HuH-7 (cell line): ENCODE data around the gene TBC1D22A.
"Not testable (repeated sequence)": the region's sequence is repeated elsewhere in the genome, so short reads cannot be mapped to it uniquely, and the experiment has no call there.

Experiments used
- DNase-seq: peaks from one replicate; pipeline ENCODE4 v3.0.0; 2011; ENCODE audit warnings: low spot score

Gene TBC1D22A

DNA sequence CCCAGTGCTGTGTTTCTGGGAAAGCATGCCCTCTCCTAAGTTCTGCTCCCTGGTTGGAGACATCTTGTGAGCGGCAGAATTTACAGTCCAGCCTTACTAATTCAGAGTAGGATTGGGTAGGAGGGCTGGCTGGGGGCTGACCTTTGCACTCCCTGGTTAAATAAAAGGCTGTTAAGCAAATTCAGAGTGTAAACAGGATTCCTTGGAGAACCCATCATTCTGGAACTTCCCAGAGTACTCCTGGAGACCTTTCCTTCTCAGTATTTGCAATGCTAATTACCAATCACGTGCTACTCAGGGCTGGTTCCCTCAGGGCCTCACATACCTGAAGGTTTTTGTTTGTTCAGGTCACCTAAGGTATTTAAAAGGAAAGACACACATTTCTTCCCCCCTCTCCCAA lies 340.2 kb downstream of the TBC1D22A start:
- DNase-seq = peak; percentile 58

DNA sequence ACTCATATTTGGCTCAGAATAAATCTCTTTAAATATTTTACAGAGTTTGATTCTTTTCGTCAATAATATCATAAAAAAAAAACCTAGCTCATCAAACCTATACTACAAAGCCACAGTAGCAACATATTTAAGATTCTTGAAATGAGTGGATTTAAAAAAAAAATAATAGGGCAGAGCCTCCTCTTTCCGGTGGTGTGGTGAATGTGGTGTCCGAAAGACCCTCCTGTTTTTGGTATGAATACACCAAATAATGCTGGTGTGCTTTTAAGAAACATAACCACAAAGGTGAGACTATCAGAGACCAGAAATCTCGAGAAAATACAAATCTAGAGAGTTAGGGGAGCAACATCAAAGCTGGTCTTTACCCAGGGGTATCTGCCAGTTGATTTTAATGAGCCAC lies 342.6 kb downstream of the TBC1D22A start:
- no peak for DNase-seq

DNA sequence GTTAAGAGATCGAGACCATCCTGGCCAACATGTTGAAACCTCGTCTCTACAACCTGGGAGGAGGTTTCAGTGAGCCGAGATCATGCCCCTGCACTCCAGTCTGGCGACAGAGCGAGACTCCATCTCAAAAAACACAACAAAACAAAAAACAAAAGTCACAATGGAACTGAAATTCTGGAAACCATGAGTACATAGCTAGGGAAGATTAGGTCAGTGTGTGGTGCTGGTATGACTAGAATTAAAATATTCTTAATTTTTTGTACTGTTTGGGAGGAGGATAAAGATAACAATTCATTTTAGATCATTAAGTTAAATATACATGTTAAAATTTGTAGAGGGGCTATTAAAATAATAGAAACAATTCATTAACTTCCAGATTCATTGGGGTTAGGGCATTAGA lies 344.4 kb downstream of the TBC1D22A start:
- no peak for DNase-seq

DNA sequence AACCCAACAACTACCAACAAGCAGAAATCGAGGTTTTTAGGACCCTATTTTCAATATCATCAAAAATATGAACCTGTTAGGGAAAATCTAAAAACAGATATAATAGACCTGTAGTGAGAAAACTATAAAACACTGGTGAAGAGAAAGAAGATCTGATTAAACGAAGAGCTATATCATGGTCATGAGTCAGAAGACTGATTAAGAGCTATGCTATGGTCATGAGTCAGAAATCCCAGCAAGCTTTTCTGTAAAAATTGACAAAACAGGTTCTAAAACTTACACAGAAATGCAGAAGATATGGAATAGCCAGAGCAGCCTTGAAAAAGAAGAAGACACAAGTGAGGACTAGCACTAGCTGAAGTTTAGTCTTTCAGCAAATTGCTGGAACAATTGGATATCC lies 345.0 kb downstream of the TBC1D22A start:
- no peak for DNase-seq

DNA sequence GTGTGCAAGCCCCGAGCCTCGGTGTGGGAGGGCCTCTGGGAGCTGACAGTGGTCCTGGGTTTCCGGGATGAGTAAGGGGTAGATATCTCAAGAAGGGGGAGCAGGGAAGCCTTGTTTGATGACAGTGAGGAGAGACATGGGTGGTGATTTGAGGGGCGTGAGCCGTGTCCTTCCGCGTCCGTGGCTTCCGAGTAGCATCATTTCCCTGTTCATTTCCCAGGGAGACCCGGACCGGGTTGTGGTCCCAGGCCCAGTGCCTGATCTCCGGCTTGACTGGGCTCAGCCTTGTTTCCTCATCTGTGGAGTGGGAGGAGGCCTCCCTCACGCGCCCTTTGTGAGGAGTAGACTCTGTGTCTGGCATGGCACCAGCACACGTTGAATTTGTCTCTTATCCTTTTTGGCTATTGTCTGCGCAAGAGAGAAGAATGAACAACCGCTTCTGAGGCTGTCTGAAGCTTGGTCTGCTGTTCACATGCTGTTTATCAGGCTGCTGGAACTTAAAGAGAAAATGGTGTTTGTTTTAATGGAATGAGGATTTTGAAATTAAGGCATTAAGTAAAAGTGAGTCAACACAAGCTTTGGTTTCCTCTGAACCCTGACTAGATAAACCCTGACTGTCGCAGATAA lies 348.5 kb downstream of the TBC1D22A start:
- DNase-seq = no peak

DNA sequence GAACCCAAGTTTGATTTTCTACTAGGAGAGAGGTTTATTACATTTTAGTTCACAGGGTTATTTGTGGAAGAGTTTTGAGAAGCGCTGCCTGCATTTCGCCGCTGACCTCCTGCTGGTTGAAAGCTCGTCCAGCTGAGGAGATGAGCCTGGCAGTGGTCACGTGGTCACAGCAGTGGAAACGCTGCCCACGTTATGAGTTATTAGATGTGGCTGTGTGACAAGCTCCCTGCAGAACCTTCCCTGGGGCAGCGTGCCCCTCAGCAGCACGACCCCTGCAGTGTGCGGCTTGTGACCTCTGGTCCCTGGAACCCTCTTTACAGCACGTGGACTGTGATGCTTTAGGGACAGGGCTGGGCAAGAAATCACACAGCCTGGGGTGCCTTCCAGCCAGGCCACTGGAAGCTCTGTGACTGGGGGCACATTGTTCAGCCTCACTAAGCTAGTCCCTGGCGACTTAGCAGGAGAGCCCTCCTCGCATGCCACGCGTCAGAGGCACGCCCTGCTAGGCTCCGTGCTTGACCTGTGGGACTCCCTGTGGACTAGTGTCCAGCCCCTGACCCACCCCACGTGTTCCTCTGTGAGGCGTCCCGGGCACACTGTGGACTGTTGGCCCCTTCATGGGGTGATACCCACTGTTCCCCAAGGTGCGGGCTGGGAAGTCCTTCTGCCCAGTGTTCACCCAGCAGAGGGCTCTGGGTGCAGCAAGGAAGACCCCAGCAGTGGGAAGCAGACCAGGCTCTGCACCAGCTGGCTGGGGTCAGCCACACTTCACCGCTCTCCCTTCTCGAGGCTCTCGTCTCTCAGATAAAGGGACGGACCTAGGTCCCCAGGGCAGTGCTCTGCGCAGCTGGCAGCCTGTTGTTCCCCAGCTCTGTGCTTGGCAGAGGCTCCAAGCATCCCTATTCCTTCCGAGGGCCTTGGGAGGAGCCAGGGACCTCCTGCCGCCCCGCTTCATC lies 349.5 kb downstream of the TBC1D22A start:
- DNase-seq = no peak

DNA sequence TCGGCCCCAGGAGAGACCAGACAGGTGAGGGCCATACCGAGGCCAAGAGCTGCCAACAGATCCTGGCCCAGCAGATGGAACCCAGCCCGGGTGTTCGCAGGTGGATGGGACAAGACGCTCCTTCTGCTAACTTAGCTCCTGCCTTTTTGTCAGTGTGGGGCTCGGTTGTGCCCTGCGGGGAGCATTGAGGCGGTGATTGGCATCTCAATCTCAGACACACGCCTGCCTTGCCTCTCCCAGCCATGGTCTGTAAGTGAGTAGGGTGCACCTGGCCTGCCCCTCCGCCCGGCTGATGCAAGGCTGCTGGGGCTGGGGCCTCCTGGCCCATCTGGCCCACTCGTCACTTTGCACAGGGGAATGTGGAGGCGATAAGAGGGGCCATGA lies 350.1 kb downstream of the TBC1D22A start:
- DNase-seq = no peak

DNA sequence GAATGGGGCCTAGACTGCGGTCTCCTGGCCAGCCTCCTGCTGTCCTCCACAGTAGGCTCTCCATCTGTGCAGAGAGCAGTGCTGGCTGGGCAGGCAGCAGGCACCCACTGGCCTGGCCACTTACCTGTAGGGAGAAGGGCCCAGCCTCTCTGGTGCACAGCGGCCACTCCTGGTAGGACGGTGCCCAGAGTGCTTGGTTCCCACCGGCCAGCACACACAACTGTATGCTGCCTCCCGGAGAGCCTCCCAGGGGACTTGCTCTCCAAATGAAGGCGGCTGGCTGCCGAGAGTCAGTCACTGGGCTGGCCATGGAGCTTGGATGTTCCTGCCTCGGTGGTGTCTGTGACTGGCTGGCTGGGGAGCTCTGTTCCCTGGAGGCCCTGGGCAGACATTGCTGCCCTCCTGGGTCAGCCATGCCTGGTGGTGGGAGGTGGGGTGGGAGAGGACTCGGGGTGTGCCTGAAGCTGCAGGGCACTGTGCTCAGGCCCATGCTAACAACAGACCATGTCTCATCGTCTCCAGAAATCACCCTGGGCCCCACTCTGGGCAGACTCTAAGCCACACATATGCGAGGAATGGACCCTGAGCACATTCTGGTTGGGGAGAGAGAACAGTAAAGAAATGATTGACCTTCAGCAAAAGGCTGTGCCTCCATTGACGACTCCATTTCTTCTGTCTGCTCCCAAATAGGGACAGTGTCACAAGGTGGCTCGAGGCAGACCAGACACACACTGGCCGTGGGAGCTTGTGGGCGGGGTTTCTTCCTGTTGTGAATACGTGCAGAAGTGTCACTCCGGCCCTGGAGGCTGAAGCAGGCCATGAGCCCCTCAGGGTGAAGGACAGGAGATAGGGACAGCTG lies 350.8 kb downstream of the TBC1D22A start:
- no peak for DNase-seq

DNA sequence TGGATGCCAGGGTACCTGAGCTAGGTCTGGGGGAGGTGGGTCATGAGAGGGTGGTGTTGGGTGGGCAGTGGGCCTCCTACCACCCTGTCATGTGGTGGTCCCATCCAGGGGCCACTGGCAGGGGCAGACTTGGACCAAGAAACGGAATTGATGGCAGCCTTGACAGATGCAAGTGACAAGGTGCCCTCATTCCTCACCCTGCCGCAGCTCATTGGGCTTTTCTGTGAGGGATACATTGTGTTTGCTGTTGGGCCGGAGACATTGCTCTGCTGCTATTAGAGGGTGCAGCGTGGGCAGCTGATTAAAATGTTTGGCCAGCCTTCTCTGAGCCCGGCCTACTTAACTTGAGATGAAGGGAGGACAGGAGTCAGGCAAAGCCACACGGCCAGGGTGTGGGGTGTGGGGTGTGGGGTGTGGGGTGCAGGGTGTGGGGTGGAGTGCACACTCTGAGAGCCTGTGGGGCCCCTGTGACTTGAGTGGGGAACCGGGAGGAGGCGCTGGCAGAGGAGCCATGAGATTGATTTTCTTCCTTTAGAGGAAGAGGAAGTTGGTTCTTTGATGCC lies 351.5 kb downstream of the TBC1D22A start:
- no peak for DNase-seq

DNA sequence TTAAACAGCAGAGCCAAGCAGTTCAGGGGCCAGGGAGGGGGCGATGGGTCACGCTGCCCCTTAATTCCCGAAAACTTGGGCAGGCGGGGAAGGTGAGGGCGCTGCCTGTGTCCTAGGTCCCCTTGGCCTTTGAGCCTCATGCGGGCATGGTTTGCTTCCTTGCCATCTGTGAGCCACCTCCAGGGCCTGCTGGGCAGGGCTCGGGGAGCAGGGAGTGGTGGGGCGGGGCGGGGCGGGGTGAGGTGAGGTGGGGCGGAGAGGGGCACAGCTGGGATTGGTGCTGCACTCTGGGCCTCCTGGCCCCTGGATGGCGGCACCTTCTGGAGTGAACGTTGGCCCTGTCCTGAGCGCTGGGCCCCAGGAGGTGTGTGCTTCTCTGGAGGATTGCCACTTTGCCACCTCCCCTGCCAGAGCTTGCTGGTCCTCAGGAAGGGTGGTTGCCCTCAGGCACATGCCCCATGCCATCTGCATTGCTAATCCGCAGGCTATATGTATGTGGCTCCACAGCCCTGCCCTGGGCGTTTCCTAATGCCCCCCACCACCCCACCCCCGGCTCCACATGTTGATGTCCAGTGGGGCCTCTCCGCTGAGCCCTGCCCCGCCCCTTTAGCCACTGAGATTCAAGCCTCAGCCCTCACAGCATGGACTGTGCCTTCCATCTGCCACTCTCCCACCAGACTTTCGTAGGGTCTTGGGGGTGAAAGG lies 352.5 kb downstream of the TBC1D22A start:
- DNase-seq = no peak

DNA sequence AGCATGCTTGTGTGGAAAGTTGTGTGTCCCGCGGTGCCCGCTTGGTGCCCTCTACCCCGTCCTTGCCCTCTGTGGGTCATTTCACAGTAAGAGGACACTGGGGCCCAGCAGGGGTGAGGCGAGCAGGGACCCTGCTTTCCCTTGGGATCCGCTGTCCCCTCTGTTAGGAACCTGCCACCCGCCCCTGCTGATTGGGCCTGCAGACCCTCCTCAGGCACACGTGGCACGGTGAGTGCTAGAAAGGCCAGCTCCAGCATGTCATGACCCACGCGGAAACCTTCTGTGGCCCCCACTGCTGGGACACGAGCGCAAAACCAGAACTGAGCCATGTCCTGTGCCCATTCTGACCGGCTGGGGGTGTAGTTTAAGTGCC lies 353.1 kb downstream of the TBC1D22A start:
- no peak for DNase-seq

DNA sequence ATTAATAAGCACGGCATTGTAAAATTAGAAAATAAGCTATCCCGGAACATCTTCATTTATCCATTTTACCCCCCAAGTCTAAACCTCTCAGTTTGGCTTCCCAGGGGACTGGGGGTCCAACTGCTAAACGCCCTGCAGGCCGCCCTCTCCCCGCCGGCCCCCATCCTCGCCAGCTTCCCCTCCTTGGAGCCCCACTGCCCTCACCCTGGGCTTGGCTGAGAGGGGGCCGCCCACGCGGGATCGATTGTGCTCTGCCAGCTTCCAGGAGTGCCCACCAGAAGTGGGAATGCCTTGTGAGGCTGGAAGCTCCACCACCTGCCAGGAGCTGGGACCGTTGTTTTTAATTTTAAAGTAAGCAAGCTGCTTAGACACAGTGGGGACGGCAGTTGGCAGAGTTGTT lies 353.5 kb downstream of the TBC1D22A start:
- DNase-seq = no peak

DNA sequence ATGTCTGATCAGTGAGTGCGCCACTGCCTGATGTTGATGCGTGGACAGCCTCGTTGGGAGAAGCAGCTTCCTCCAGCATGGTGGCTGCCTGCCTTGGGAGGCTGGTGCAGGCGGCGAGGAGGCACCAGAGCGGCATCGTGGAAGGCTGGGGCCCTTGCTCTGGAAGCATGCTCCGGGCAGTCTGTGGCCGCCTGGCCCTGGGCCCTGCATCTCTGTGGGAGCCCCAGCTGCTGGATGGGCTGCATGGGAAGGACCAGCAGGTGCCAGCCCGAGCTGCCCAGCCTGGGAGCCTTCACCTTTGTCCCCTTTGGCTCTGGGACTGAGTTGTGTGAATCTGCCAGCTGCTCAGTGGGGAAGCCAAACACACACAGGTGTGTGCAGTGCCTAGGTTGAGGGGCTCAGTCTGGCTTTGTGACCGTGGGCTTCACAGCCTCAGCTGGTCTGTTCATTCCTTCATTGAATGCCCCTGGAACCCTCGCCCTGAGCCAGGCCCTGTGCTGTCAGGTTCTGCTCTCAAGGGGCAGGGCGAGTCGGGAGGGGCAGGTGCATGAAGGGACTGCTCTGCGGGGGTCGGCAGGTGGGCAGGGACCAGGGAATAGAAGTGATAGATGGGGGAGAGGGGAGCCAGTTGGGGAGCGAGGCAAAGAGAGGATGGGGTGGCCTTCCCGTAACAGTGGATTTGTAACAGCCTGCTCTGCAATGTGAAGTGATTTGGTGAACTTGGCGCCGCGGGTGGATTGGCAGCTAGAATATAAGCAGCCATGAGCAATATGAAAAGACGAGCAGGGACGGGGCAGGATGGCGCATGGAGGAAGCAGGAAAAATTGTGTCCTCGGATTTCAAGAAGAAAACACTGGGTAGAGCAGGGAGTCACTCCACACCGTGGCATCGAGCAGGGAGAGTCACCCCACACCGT lies 354.2 kb downstream of the TBC1D22A start:
- DNase-seq = no peak

DNA sequence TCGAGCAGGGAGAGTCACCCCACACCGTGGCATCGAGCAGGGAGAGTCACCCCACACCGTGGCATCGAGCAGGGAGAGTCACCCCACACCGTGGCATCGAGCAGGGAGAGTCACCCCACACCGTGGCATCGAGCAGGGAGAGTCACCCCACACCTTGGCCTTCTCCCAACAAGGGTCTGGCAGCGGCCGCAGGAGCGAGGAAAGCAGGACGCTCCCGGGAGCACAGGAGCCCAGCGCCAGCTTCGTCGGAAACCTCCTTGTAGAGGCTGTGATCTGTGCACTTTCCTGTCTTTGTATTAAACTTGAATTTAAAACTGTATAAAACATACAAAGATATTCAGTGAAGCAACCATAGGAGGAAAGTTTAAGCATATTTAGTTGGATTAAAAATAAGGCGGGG lies 355.0 kb downstream of the TBC1D22A start:
- not testable (repeated sequence) for DNase-seq

DNA sequence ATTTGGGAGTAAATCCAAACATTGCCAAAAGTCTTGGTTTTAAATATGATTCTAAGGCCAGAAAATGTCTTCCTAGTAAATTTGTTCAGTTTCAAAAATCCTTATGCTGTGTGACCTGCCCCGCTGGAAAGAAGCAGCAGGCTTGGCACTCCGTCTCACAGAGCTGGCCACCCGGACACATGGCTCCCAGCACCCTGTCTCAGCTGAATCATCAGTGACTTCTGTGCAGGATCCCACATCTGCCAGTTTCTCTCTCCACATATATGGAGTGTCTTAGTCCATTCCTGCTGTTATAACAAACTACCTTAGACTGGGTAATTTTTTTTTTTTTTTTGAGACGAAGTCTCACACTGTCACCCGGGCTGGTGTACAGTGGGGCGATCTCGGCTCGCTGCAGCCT lies 356.7 kb downstream of the TBC1D22A start:
- no peak for DNase-seq

DNA sequence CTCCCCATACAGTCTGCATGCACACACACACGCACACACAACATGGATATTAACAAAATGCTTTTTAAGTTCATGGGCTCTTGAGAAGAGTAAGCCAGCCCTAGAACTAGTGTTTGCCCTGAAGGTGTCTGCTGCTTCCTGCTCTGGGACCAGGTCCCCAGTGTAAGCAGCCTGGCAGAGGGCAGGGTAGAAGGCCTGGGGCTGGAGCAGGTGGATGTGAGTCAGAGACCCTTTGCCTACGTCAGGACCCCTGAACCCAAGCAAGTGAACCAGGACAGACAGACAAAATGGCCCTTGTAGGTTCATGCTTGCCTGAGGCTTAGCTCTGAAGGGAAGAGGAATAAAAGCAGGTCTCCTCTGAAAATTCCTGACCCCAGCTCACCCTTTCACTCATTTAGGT lies 357.9 kb downstream of the TBC1D22A start:
- no peak for DNase-seq

DNA sequence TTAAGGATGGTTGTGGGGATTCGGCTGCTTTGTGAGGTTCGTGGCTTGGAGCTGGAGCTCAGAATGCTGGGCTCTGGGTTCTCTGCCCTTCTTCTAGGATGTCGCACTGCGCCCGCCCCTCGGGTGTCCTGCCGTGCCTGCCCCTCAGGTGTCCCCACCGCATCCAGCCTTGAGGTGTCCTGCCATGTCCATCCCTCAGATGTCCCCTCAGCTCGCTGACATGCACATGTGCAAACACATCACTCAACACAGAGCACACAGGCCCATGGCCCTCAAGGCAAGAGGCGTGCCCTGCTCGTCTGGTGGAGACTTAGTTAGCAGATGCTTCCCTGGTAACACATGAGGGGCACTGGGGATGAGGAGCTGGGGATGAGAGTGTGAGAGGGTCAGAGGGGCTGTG lies 359.3 kb downstream of the TBC1D22A start:
- DNase-seq = no peak

DNA sequence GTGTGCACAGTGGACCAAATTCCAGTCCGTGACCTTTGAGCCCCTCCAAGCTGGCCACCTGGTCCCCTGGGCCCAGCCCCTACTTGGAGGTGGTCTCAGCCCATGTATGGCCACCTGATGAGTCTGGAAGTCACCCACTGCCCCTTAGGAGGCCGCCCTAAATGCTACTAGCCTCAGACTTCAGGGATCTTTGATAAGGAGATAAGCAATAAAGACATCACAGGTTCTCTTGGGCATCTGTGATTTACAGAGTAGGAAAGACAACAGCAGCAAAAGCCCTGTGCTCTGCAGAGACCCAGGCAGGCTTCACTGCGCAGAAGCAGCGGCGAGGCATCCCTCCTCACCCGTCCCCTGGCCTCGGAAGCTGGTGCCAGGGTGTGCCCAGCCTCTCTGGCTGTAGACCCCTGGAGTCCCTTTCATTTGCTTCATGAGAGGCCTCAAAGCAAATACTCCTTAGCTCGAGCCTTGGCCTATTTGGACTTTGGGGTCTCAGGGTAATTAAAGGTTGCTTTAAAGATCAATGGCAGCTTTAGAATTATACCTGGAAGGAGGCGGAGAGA lies 360.1 kb downstream of the TBC1D22A start:
- DNase-seq = no peak

DNA sequence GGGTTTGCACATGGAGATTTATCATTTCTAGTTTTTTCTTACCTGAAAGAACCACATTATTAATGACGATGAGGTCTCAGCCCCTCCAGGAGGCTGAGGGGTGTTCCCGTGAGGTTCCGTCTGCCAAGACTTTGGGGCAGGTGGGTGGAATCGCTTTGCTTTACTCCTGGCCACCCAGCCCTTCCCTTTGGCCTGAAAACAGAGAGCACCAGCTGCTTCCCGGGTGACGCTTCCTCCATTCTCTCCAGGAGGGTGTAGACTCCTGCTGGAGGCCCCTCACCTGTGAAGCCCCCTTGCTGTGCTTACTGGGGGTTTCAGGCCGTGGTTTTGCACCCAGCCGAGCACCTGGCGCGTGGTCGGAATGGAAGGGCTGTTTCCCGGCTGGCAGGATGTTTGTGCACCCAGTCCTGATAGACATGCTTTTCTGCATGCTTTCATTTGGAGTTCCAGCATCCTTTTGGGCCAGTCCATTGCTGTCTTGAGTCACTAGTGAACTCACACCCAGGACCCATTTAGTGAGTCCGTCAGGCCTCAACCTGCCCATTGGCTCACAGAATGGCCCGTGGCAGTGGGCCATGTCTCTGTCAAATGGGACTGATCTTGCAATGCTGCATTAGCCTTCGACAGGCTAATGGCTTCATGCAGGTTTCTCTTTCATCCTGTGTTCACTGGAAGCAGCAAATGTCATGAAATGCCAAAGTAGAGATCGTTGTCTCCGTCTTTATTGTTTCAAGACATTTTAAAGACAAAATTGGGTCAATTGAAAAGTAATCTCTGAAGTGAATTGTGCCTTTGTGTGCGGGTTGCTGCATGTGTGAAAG lies 360.8 kb downstream of the TBC1D22A start:
- DNase-seq = no peak
